Panc1 (cell line): Measurements from ENCODE around the gene SLC8A1. TPM values are rescaled to one million over a fixed set of nuclear protein-coding genes. Genes with fewer than 3 reads are reported as not detected.

Experiments
- ATAC-seq: fragments of 200-7000 bp; cut with Tn5 transposase; 2 replicates; pipeline ENCODE4 v1.9.1; 2020; ENCODE audit warnings: mild to moderate bottlenecking, moderate library complexity
- BruUV-seq: library from RNA; stranded (reverse); fragments of 400-500 nt; replicated peaks from 2 replicates; lab custom pipeline; 2021; lab: Mats Ljungman, UMichigan
- CTCF ChIA-PET: fragments of 300-600 bp; sonication (Branson Sonifier 250); formaldehyde crosslinking; loops from one replicate; lab custom pipeline; 2022; ENCODE audit warnings: antibody characterized with exemption; lab: Charles Lee
- POLR2A ChIA-PET: fragments of 300-600 bp; sonication (Branson Sonifier 250); formaldehyde crosslinking; loops from one replicate; lab custom pipeline; 2022; ENCODE audit warnings: antibody characterized with exemption; lab: Charles Lee
- DNase-seq: peaks from one replicate; pipeline ENCODE4 v3.0.0-alpha.2; 2010; ENCODE audit warnings: low read depth, low spot score
- H3K27ac ChIP-seq: 2 replicates; pipeline ENCODE4 v1.5.1; 2011; ENCODE audit warnings: mild to moderate bottlenecking, low read length, inconsistent platforms
- H3K27me3 ChIP-seq: fragments of 200-500 bp; sonication (Bioruptor generic); 2 replicates; pipeline ENCODE4 v1.6.0; 2014; ENCODE audit warnings: low read length, inconsistent platforms; ENCODE audit not compliant: control insufficient read depth, insufficient read depth
- H3K36me3 ChIP-seq: fragments of 200-500 bp; sonication (Bioruptor generic); 2 replicates; pipeline ENCODE4 v1.5.1; 2014; ENCODE audit warnings: inconsistent platforms, mild to moderate bottlenecking, low read length, moderate library complexity; ENCODE audit not compliant: control insufficient read depth, insufficient read depth
- H3K4me1 ChIP-seq: 2 replicates; pipeline ENCODE4 v1.5.1; 2011; ENCODE audit warnings: inconsistent platforms, mild to moderate bottlenecking, low read length, moderate library complexity; ENCODE audit not compliant: control insufficient read depth, insufficient read depth
- H3K4me3 ChIP-seq, 2 experiments: 2 replicates each; pipeline ENCODE4 v1.5.1; 2011 to 2012; ENCODE audit warnings: low read depth in 2 of 2, low read length in 2 of 2, mild to moderate bottlenecking in 2 of 2, inconsistent platforms in 1 of 2, moderate library complexity in 1 of 2
- H3K9me3 ChIP-seq: fragments of 200-500 bp; sonication (Bioruptor generic); 2 replicates; pipeline ENCODE4 v1.5.1; 2014; ENCODE audit warnings: low read depth, mild to moderate bottlenecking, inconsistent platforms, low read length, moderate library complexity; ENCODE audit not compliant: control insufficient read depth, insufficient read depth
- POLR2AphosphoS5 ChIP-seq: IDR thresholded peaks from 2 replicates; pipeline ENCODE4 v1.6.1; 2012; ENCODE audit warnings: mild to moderate bottlenecking, low read depth, low read length, moderate library complexity
- SIN3A ChIP-seq: IDR thresholded peaks from 2 replicates; pipeline ENCODE4 v1.6.1; 2012; ENCODE audit warnings: low read depth, mild to moderate bottlenecking, low read length, moderate library complexity, borderline replicate concordance; ENCODE audit not compliant: insufficient read depth
- TCF7L2 ChIP-seq: IDR thresholded peaks from 2 replicates; pipeline ENCODE4 v1.6.1; 2011; ENCODE audit warnings: mild to moderate bottlenecking, low read depth, low read length, inconsistent platforms
- in situ Hi-C: cut with HindIII; loops from 2 replicates; pipeline ENCODE4 v1.10.0; 2016; ENCODE audit warnings: low sequenced_read_pairs, low pct_unique_long_range_greater_than_20kb
- intact Hi-C: fragments of 100-400 bp; cut with micrococcal nuclease; formaldehyde crosslinking; loops from one replicate; pipeline ENCODE4 v1.10.0; 2022; ENCODE audit not compliant: unreplicated experiment
- total RNA-seq: library from RNA; stranded (reverse); gene quantifications from one replicate; pipeline ENCODE4 v1.2.1, GENCODE V29; 2021; ENCODE audit not compliant: unreplicated experiment
- TF ChIP-seq, protein P1 (sequence below): fragments of 450-650 bp; IDR thresholded peaks from 2 replicates; pipeline ENCODE4 v1.5.1; 2017; ENCODE audit warnings: mild to moderate bottlenecking
- TF ChIP-seq, protein P2 (sequence below), 2 experiments: IDR thresholded peaks; 2 replicates each; pipeline ENCODE4 v1.6.1; 2011 to 2012; ENCODE audit warnings: low read depth in 2 of 2, control low read depth in 1 of 2, low read length in 1 of 2, mild to moderate bottlenecking in 1 of 2, moderate library complexity in 1 of 2; ENCODE audit not compliant: insufficient read depth in 1 of 2

Gene SLC8A1
- total RNA-seq, 1 experiment from 2014 or later, result 0.59 TPM

DNA sequence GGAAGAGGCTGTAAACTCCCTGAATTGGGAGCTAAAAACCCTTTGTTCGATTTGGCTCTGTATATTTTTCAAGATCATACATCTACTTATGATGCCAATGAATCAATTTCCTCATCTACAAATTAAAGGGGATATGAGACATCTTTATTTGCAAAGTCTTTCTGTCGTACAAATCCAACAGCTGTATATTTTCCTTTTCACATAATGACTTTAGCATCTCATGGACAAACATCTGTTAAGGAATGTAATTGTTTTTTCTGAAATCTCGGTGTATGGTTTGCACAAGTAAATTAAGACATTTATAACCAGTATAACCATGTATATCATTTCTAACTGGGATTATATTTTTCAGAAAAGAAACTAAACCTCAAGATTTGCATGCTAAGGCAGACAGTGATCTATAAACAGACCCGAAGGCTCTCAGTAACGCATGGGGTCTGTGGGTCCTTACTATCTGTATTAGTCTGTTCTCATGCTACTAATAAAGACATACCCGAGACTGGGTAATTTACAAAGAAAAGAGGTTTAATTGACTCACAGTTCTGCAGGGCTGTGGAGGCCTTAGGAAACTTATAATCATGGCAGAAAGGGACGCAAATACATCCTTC, 130.8 kb downstream of the SLC8A1 start:
- Histone ChIP-seq H3K27ac (no peak overlapping the region), H3K9me3 (no peaks in the 10 kb centered on the region), H3K4me1 (no peaks in the 10 kb centered on the region), H3K27me3 (no peaks in the 10 kb centered on the region), H3K36me3 (no peaks in the 10 kb centered on the region), H3K4me3 (no peak overlapping the region)
- DNase-seq, result no peak
- ChIA-PET POLR2A (no interaction called here), CTCF (no interaction called here)
- no peak for ATAC-seq
- TF ChIP-seq POLR2AphosphoS5 (no peak), SIN3A (no peak), TCF7L2 (no peak)
- TF ChIP-seq, protein P1, sequence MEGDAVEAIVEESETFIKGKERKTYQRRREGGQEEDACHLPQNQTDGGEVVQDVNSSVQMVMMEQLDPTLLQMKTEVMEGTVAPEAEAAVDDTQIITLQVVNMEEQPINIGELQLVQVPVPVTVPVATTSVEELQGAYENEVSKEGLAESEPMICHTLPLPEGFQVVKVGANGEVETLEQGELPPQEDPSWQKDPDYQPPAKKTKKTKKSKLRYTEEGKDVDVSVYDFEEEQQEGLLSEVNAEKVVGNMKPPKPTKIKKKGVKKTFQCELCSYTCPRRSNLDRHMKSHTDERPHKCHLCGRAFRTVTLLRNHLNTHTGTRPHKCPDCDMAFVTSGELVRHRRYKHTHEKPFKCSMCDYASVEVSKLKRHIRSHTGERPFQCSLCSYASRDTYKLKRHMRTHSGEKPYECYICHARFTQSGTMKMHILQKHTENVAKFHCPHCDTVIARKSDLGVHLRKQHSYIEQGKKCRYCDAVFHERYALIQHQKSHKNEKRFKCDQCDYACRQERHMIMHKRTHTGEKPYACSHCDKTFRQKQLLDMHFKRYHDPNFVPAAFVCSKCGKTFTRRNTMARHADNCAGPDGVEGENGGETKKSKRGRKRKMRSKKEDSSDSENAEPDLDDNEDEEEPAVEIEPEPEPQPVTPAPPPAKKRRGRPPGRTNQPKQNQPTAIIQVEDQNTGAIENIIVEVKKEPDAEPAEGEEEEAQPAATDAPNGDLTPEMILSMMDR, result no peak
- TF ChIP-seq, protein P2, sequence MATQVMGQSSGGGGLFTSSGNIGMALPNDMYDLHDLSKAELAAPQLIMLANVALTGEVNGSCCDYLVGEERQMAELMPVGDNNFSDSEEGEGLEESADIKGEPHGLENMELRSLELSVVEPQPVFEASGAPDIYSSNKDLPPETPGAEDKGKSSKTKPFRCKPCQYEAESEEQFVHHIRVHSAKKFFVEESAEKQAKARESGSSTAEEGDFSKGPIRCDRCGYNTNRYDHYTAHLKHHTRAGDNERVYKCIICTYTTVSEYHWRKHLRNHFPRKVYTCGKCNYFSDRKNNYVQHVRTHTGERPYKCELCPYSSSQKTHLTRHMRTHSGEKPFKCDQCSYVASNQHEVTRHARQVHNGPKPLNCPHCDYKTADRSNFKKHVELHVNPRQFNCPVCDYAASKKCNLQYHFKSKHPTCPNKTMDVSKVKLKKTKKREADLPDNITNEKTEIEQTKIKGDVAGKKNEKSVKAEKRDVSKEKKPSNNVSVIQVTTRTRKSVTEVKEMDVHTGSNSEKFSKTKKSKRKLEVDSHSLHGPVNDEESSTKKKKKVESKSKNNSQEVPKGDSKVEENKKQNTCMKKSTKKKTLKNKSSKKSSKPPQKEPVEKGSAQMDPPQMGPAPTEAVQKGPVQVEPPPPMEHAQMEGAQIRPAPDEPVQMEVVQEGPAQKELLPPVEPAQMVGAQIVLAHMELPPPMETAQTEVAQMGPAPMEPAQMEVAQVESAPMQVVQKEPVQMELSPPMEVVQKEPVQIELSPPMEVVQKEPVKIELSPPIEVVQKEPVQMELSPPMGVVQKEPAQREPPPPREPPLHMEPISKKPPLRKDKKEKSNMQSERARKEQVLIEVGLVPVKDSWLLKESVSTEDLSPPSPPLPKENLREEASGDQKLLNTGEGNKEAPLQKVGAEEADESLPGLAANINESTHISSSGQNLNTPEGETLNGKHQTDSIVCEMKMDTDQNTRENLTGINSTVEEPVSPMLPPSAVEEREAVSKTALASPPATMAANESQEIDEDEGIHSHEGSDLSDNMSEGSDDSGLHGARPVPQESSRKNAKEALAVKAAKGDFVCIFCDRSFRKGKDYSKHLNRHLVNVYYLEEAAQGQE (IDR thresholded peaks at IDR 0.05; ENCODE audit: insufficient read depth in 1 of 2, low read depth in 2 of 2, low read length in 1 of 2), result no peak
- in situ Hi-C loops (no loop called here), intact Hi-C loops (no loop called here)
- no TSS peak for BruUV-seq

DNA sequence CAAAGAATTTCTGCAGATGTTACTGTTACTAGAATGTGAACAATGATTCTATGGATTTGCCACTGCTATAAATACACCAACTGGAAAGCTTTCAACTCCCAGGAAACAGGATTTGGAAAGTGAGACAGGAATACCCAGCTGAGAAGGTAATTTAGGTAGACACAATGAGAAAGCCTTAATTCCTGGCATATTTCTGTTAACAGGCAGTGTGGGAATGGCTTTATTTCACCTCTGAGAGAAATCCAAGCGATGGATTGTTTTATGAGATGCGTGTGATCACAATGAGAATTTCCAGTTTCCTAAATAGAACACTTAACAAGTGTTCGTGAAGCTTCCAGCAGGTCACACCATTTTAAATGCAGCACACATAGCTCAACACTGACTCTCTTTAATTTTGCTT, 133.0 kb downstream of the SLC8A1 start:
- no peaks in the 10 kb centered on the region for H3K36me3 ChIP-seq
- ATAC-seq (no peak), DNase-seq (no peak)
- ChIA-PET CTCF (no interaction called here), POLR2A (no interaction called here)
- in situ Hi-C loops (no loop called here), intact Hi-C loops (no loop called here)
- no peak for TF ChIP-seq TCF7L2
- TF ChIP-seq, protein P1, result no peak
- no peak for TF ChIP-seq SIN3A
- TF ChIP-seq, protein P2 (IDR thresholded peaks at IDR 0.05; ENCODE audit: insufficient read depth in 1 of 2, low read depth in 2 of 2, low read length in 1 of 2), result no peak
- no peak for TF ChIP-seq POLR2AphosphoS5
- peaks cover 6% of the 10 kb centered on the region for H3K9me3 ChIP-seq
- H3K4me1 ChIP-seq, result no peaks in the 10 kb centered on the region
- H3K27ac ChIP-seq, result no peak overlapping the region
- no peaks in the 10 kb centered on the region for H3K27me3 ChIP-seq
- H3K4me3 ChIP-seq, result no peak overlapping the region
- no TSS peak for BruUV-seq
